B cell (primary cell): Measurements from ENCODE around the gene USP21. TPM values are rescaled to one million over a fixed set of nuclear protein-coding genes. Genes with fewer than 3 reads are reported as not detected.

Source experiments
- ATAC-seq: fragments of 200-7000 bp; cut with Tn5 transposase; one replicate; pipeline ENCODE4 v1.10.0; 2021; ENCODE audit warnings: low read depth, mild to moderate bottlenecking, moderate number of reproducible peaks, moderate library complexity
- CTCF ChIA-PET: fragments of 350-600 bp; sonication (Branson Sonifier 250); formaldehyde crosslinking; loops from one replicate; lab custom pipeline; 2021; ENCODE audit warnings: antibody characterized with exemption, inconsistent platforms; lab: Charles Lee
- POLR2A ChIA-PET: fragments of 350-600 bp; sonication (Branson Sonifier 250); formaldehyde crosslinking; loops from one replicate; lab custom pipeline; 2021; ENCODE audit warnings: antibody characterized with exemption; lab: Charles Lee
- DNase-seq: peaks from one replicate; pipeline ENCODE4 v3.0.0; 2013
- H2AFZ ChIP-seq: 2 replicates; pipeline ENCODE4 v1.6.1; 2012; ENCODE audit warnings: mild to moderate bottlenecking, low read depth, low read length; ENCODE audit not compliant: insufficient read depth, poor library complexity, severe bottlenecking
- H3K27ac ChIP-seq, 2 donors: 1 replicate in 1 of 2; 2 replicates in 1 of 2; pipeline ENCODE4 v1.5.1; 2012 to 2013; ENCODE audit warnings: low read length in 2 of 2, mild to moderate bottlenecking in 2 of 2, moderate library complexity in 1 of 2
- H3K27me3 ChIP-seq, 4 experiments: fragments of 200-600 bp in 1 of 4; sonication (generic) in 1 of 4; replicated peaks in 1 of 4; 1 replicate in 2 of 4; 2 replicates in 2 of 4; pipeline versions ENCODE4 v1.6.1 to v1.7.0; 2013 to 2016; ENCODE audit warnings: low read length in 3 of 4, mild to moderate bottlenecking in 2 of 4, mixed read lengths in 1 of 4, moderate library complexity in 1 of 4; ENCODE audit not compliant: insufficient read depth in 4 of 4, control insufficient read depth in 3 of 4; ENCODE audit errors: control extremely low read depth in 1 of 4
- H3K36me3 ChIP-seq, 2 experiments: replicated peaks in 1 of 2; 1 replicate in 1 of 2; 2 replicates in 1 of 2; pipeline versions ENCODE4 v1.6.1 to v1.7.1; 2013; ENCODE audit warnings: low read length in 1 of 2; ENCODE audit not compliant: insufficient read depth in 2 of 2, control insufficient read depth in 1 of 2; ENCODE audit errors: control extremely low read depth in 1 of 2, extremely low read depth in 1 of 2
- H3K4me1 ChIP-seq, 2 donors: fragments of 200-600 bp in 1 of 2; sonication (generic) in 1 of 2; 1 replicate in 1 of 2; 2 replicates in 1 of 2; pipeline versions ENCODE4 v1.5.1 to v1.6.1; 2013 to 2017; ENCODE audit warnings: low read length in 2 of 2; ENCODE audit not compliant: control insufficient read depth in 2 of 2, insufficient read depth in 2 of 2
- H3K4me2 ChIP-seq: replicated peaks from 2 replicates; pipeline ENCODE3; 2012; ENCODE audit warnings: mild to moderate bottlenecking, low read depth, low read length; ENCODE audit not compliant: poor library complexity, severe bottlenecking
- H3K4me3 ChIP-seq, 5 experiments: fragments of 200-600 bp in 1 of 5; sonication (generic) in 1 of 5; 1 replicate in 3 of 5; 2 replicates in 2 of 5; pipeline versions ENCODE4 v1.5.1 to v1.7.0; 2011 to 2016; ENCODE audit warnings: low read length in 4 of 5, mild to moderate bottlenecking in 4 of 5, low read depth in 2 of 5, control low read depth in 1 of 5, moderate library complexity in 1 of 5; ENCODE audit not compliant: insufficient read depth in 1 of 5; ENCODE audit errors: control extremely low read depth in 1 of 5, extremely low read depth in 1 of 5
- H3K79me2 ChIP-seq: fragments of 200-600 bp; sonication (generic); one replicate; pipeline ENCODE4 v1.6.0; 2016; ENCODE audit warnings: low read length; ENCODE audit not compliant: control insufficient read depth, insufficient read depth
- H3K9ac ChIP-seq: fragments of 200-600 bp; sonication (generic); 2 replicates; pipeline ENCODE4 v1.6.1; 2017; ENCODE audit warnings: mild to moderate bottlenecking, low read length, moderate library complexity
- H3K9me3 ChIP-seq, 3 donors: one replicate each; pipeline versions ENCODE4 v1.6.1 to v1.7.1; 2013; ENCODE audit warnings: low read length in 2 of 3; ENCODE audit not compliant: control insufficient read depth in 2 of 3, insufficient read depth in 1 of 3; ENCODE audit errors: control extremely low read depth in 1 of 3
- H4K20me1 ChIP-seq: 2 replicates; pipeline ENCODE4 v1.6.0; 2012; ENCODE audit warnings: mild to moderate bottlenecking, low read length; ENCODE audit not compliant: insufficient read depth, control insufficient read depth, poor library complexity, severe bottlenecking
- H3K27ac Mint-ChIP-seq: one replicate; pipeline ENCODE4 v1.8.0; 2021; ENCODE audit warnings: mixed read lengths
- H3K27me3 Mint-ChIP-seq: one replicate; pipeline ENCODE4 v1.8.0; 2021; ENCODE audit warnings: mixed read lengths
- H3K4me1 Mint-ChIP-seq: one replicate; pipeline ENCODE4 v1.8.0; 2021; ENCODE audit warnings: mixed read lengths
- H3K4me3 Mint-ChIP-seq: one replicate; pipeline ENCODE4 v1.8.0; 2021; ENCODE audit warnings: mixed read lengths
- H3K9me3 Mint-ChIP-seq: one replicate; pipeline ENCODE4 v1.8.0; 2022; ENCODE audit warnings: mixed read lengths; ENCODE audit not compliant: insufficient read depth
- CTCF ChIP-seq: fragments of 200-600 bp; IDR thresholded peaks from one replicate; pipeline ENCODE4 v1.8.0; 2022; ENCODE audit warnings: antibody characterized with exemption, mild to moderate bottlenecking
- EZH2 ChIP-seq: IDR thresholded peaks from 2 replicates; pipeline ENCODE4 v1.6.1; 2012; ENCODE audit warnings: borderline replicate concordance, low read depth, mild to moderate bottlenecking, moderate library complexity, low read length; ENCODE audit not compliant: insufficient read depth, poor library complexity, severe bottlenecking
- WGBS: methylation state at CpG from one replicate; pipeline ENCODE4 v1.1.5; 2013; ENCODE audit warnings: missing lambda C conversion rate; ENCODE audit not compliant: insufficient coverage; 5-methylcytosine and 5-hydroxymethylcytosine counted together
- intact Hi-C: fragments of 100-400 bp; cut with micrococcal nuclease; formaldehyde crosslinking; loops from one replicate; pipeline ENCODE4 v1.10.0; 2022
- polyA plus RNA-seq: library from polyadenylated mRNA; depleted of rRNA; stranded (reverse); fragments of >200 nt; gene quantifications from 2 replicates; pipeline ENCODE4 v1.2.3, GENCODE V29; 2012
- total RNA-seq, 2 donors: library from RNA; stranded (reverse); fragments of 120-200 nt in 1 of 2; gene quantifications; 1 replicate in 1 of 2; 2 replicates in 1 of 2; pipeline versions ENCODE4 v1.2.3 to v1.2.4, GENCODE V29; 2013 to 2022

USP21 gene
- total and polyA plus RNA-seq, 2 donors (not counting 1 experiment from before 2014, with no cell fraction given), result 53.3 to 81.6 TPM

- Mint-ChIP-seq H3K4me1 (peaks cover 78% of the 10 kb centered on the region), H3K9me3 (no peaks in the 10 kb centered on the region), H3K27ac (peak overlapping the region; percentile 93), H3K4me3 (peak overlapping the region; percentile 71), H3K27me3 (no peaks in the 10 kb centered on the region)
- peak overlapping the region; percentile 55 for H3K9ac ChIP-seq
- H4K20me1 ChIP-seq, result no peaks in the 10 kb centered on the region
- TF ChIP-seq CTCF, result no peak
- no peak for TF ChIP-seq EZH2
- H3K4me2 ChIP-seq, result peak overlapping the region; percentile 70
- peak overlapping the region; percentile 86 to 94 for H3K27ac ChIP-seq
- H2AFZ ChIP-seq, result no peak overlapping the region
- H3K4me1 ChIP-seq, result peaks cover 73 to 93% of the 10 kb centered on the region in 2 donors
- ChIA-PET CTCF (interaction anchor here (0.6 to 2.7 kb wide), 5 partner anchors 10 to 41 kb away, joined by 3 to 13 read pairs (median 6); partner anchors contain the start of genes NDUFS2 and TOMM40L), POLR2A (interaction anchor here (0.6 to 0.9 kb wide), 2 partner anchors 117 to 120 kb away, joined by 4 read pairs; no protein-coding TSS in a partner anchor)
- H3K9me3 ChIP-seq, result no peaks in the 10 kb centered on the region
- intact Hi-C loops, result loop anchor here (1.0 to 5.0 kb wide), 3 partner anchors 8 to 53 kb away; partner anchors contain the start of genes B4GALT3, DEDD and UFC1
- no peaks in the 10 kb centered on the region for H3K27me3 ChIP-seq
- peak; percentile 91 for DNase-seq
- WGBS, result 0% methylated on average over 3 of the region's 3 CpGs
- H3K79me2 ChIP-seq, result peaks cover 3% of the 10 kb centered on the region
- no peaks in the 10 kb centered on the region for H3K36me3 ChIP-seq
- H3K4me3 ChIP-seq, result peak overlapping the region in 4 of 5 experiments; percentile 31 to 63 (median 36)
- ATAC-seq, result peak; percentile 76
Measured at GRCh38 chr1:161185282-161185682, 26.0 kb downstream of the USP21 start.

DNA sequence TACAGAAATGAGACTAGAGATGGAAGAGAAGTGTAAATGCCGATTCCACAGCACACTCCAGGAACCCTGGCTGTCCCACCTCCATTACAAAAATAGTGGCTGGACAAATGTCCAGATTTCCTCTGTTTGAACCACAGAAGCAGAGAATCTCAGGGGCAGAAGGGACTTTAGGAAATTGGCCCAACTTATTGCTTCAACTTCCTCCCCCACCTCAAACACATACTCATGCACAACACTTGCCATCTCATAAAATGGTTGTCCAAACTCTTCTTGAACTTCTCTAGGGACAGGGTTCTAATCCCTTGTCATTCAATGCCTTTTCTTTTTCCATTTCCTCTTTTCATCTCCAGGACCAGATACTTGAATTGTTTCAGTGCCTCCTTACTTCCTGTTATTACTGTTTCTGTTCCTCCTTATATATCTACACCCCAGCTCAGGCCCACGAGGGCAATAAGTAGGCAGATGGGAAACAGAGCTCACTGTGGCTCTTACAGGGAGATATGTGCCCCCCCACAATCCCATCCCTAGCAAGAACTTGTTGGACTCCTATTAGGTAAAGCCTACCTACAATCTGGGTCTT, 26.5 kb downstream of the USP21 start:
- CTCF ChIA-PET, result interaction anchor here (0.6 to 2.7 kb wide), 12 partner anchors 9 to 197 kb away, joined by 3 to 13 read pairs (median 3); partner anchors contain the start of genes ADAMTS4, NDUFS2, PPOX and TOMM40L
- H3K4me3 ChIP-seq, result peak overlapping the region; percentile 12 to 63 (median 33)
- H2AFZ ChIP-seq, result no peak overlapping the region

More for the DNA sequence above, 26.5 kb downstream of the USP21 start:
- Histone ChIP-seq H3K27me3 (no peaks in the 10 kb centered on the region), H3K4me1 (peaks cover 73 to 88% of the 10 kb centered on the region in 2 donors), H3K36me3 (no peaks in the 10 kb centered on the region), H3K79me2 (peaks cover 7% of the 10 kb centered on the region), H3K27ac (peak overlapping the region; percentile 86 to 94), H3K9ac (peak overlapping the region; percentile 55), H4K20me1 (no peaks in the 10 kb centered on the region), H3K9me3 (no peaks in the 10 kb centered on the region), H3K4me2 (peak overlapping the region; percentile 70)
- Mint-ChIP-seq H3K9me3 (no peaks in the 10 kb centered on the region), H3K4me3 (peak overlapping the region; percentile 71), H3K27me3 (no peaks in the 10 kb centered on the region), H3K4me1 (peaks cover 74% of the 10 kb centered on the region), H3K27ac (peak overlapping the region; percentile 93)
- no CpG with 5 or more reads among the region's 2 CpGs for WGBS
- peak; percentile 57 for ATAC-seq
- TF ChIP-seq CTCF (no peak), EZH2 (no peak)
- intact Hi-C loops, result loop anchor here (1.0 to 5.0 kb wide), 5 partner anchors 9 to 128 kb away; partner anchors contain the start of genes B4GALT3, DEDD, NDUFS2 and SDHC
- peak; percentile 83 for DNase-seq
- POLR2A ChIA-PET, result interaction anchor here (0.6 to 1.4 kb wide), 4 partner anchors 10 to 120 kb away, joined by 3 to 4 read pairs (median 4); no protein-coding TSS in a partner anchor
